NOMO-1 (cell line): ENCODE results near the gene PRR15L.
A peak's percentile ranks its signal among the peaks of the same experiment; 100 is the strongest.
"Not testable (repeated sequence)": the region's sequence is repeated elsewhere in the genome, so short reads cannot be mapped to it uniquely, and the experiment has no call there.

Experiments
- DNase-seq, 2 experiments: peaks; one replicate each; lab custom pipeline; 2025; ENCODE audit not compliant: unreplicated experiment in 2 of 2; lab: John Stamatoyannopoulos, UW

The PRR15L gene

GRCh38 chr17:47957591-47958490 is at the start of gene PRR15L:
Gene PRR15L, minus strand, starts transcription at chr17:47957883. Its CDS starts 4,649 bp downstream, at chr17:47953234.
- DNase-seq, result no peak

GRCh38 chr17:48006936-48007709 is 49.4 kb upstream of the PRR15L start:
- DNase-seq, result peak in 1 of 2 experiments; percentile 13

- no peak for DNase-seq
These were observed 47.3 kb upstream of the PRR15L start for GRCh38 chr17:48004983-48005382.

- no peak for DNase-seq
These were observed 45.9 kb upstream of the PRR15L start for GRCh38 chr17:48003417-48004151.

- no peak for DNase-seq
These were observed 45.3 kb upstream of the PRR15L start for GRCh38 chr17:48002916-48003416.

- DNase-seq, result peak; percentile 57 to 91
These were observed 44.7 kb upstream of the PRR15L start for GRCh38 chr17:48002266-48002915.

- DNase-seq, result not testable (repeated sequence)
These were observed 44.0 kb upstream of the PRR15L start for GRCh38 chr17:48001657-48002056.

- DNase-seq, result no peak
These were observed 43.5 kb upstream of the PRR15L start for GRCh38 chr17:48001197-48001596.

- peak; percentile 31 to 47 for DNase-seq
These were observed 41.9 kb upstream of the PRR15L start for GRCh38 chr17:47999582-47999981.

GRCh38 chr17:47998044-47998443 is 40.4 kb upstream of the PRR15L start:
- no peak for DNase-seq

- no peak for DNase-seq
These were observed 39.9 kb upstream of the PRR15L start for GRCh38 chr17:47997586-47997985.

GRCh38 chr17:47996201-47996600 is 38.5 kb upstream of the PRR15L start:
- no peak for DNase-seq

- DNase-seq, result no peak
These were observed 37.7 kb upstream of the PRR15L start for GRCh38 chr17:47995241-47995935.

GRCh38 chr17:47994724-47995123 is 37.0 kb upstream of the PRR15L start:
- DNase-seq, result no peak

GRCh38 chr17:47993964-47994363 is 36.3 kb upstream of the PRR15L start:
- DNase-seq, result no peak

GRCh38 chr17:47993031-47993564 is 35.4 kb upstream of the PRR15L start:
- no peak for DNase-seq

- no peak for DNase-seq
These were observed 34.5 kb upstream of the PRR15L start for GRCh38 chr17:47992216-47992615.

- DNase-seq, result no peak
These were observed 33.5 kb upstream of the PRR15L start for GRCh38 chr17:47990962-47991731.

- DNase-seq, result no peak
These were observed 32.0 kb upstream of the PRR15L start for GRCh38 chr17:47989700-47990099.
